ENCODE results near the gene PAK1. TPM values are rescaled to one million over a fixed set of nuclear protein-coding genes. Genes with fewer than 3 reads are reported as not detected.

The PAK1 gene
- total and polyA plus RNA-seq, 2 donors = 26.2 to 46.6 TPM

DNA sequence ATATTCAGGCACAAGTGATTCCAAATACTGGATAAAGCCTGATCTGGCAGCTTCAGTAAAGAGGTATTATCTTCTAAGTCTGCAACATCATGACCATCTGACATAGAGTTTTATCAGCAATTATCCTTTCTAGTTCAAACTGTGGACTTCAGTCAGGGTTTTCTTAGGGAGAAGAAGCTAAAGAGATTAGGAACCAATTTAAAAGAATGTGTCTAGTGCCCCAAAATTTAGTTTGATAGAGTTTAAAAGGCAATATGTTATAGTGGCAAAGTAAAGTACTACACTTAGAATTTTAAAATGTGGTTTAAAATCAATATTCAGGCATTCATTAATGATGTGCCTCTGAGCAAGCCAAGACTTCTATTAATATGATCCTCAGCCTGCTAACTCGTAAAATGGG lies 5.4 kb downstream of the PAK1 start:
- Histone ChIP-seq H3K4me3 (ENCODE audit: low read depth, low read length) (no peak overlapping the region), H3K4me1 (ENCODE audit: insufficient read depth) (no peaks in the 10 kb centered on the region), H3K27ac (ENCODE audit: low read depth) (no peak overlapping the region), H3K36me3 (ENCODE audit: insufficient read depth) (no peaks in the 10 kb centered on the region)
- DNase-seq (ENCODE audit: extremely low spot score) = no peak
- 68% methylated on average over 1 of the region's 1 CpG for WGBS

DNA sequence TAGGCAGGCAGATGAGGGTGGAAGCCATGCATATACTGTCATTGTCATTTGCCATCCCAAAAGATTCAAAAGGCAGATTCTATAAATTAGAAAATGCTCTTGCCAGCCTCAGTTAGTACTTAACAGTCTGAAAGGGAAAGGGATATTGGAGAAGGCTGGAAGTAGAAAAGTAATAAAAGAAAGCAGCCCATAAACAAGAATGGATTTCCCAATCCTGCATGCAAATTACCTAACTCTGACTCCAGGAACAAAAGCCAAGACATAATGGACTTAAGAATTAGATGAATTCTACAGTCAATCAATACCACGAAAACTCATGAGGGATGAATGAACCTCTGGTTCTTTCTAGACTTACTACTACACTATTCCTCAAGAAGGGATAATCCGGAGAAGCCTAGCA lies 5.9 kb downstream of the PAK1 start:
- no peaks in the 10 kb centered on the region for H3K4me1 ChIP-seq (ENCODE audit: insufficient read depth)
- H3K36me3 ChIP-seq (ENCODE audit: insufficient read depth) = no peaks in the 10 kb centered on the region
- no peak overlapping the region for H3K27ac ChIP-seq (ENCODE audit: low read depth)
- WGBS = 89% methylated on average over 2 of the region's 2 CpGs
- H3K4me3 ChIP-seq (ENCODE audit: low read depth, low read length) = no peak overlapping the region
- no peak for DNase-seq (ENCODE audit: extremely low spot score)

DNA sequence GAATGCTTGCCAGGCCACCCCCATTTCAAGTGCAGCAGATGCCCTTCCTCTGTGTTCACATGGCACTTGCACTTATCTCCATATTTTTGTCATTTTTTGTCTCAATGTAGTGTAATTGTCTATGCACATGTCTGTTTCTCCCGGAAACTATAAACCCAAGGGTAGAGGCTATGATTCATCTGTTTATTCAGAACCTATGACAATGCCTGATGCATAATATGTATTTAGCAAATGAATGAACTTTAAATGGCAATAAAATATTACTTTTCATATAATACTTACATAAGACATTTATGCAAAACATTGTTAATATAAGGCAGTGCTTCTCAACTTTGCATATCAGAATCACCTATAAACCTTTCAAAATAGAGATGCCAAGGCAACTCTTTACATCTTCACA lies 6.7 kb downstream of the PAK1 start:
- 41% methylated on average over 1 of the region's 1 CpG for WGBS
- Histone ChIP-seq H3K27ac (ENCODE audit: low read depth) (no peak overlapping the region), H3K36me3 (ENCODE audit: insufficient read depth) (no peaks in the 10 kb centered on the region), H3K4me3 (ENCODE audit: low read depth, low read length) (no peak overlapping the region), H3K4me1 (ENCODE audit: insufficient read depth) (no peaks in the 10 kb centered on the region)
- no peak for DNase-seq (ENCODE audit: extremely low spot score)

DNA sequence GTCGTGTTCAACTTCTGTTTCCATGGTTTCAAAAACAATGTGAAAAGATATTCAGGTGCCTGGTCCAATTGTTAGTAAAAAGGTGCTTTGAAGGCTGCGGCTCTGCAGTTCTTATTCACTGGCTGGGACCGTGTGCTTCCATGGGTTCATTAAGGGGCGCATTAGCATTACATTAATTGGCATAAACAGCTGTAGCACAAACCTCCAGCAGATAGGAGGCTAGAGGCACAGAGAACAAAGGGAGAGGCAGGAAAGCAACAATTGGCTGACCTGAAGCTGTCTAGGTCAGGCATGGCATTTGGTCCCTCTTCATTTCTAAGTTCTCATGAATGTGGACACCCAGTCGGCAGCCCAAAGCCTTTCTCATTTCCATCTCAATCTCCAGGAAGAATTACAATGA lies 16.6 kb downstream of the PAK1 start:
- DNase-seq (ENCODE audit: extremely low spot score) = no peak
- no peaks in the 10 kb centered on the region for H3K4me1 ChIP-seq (ENCODE audit: insufficient read depth)
- WGBS = 78% methylated on average over 5 of the region's 5 CpGs
- no peak overlapping the region for H3K27ac ChIP-seq (ENCODE audit: low read depth)
- H3K36me3 ChIP-seq (ENCODE audit: insufficient read depth) = peaks cover 1% of the 10 kb centered on the region
- no peak overlapping the region for H3K4me3 ChIP-seq (ENCODE audit: low read depth, low read length)

DNA sequence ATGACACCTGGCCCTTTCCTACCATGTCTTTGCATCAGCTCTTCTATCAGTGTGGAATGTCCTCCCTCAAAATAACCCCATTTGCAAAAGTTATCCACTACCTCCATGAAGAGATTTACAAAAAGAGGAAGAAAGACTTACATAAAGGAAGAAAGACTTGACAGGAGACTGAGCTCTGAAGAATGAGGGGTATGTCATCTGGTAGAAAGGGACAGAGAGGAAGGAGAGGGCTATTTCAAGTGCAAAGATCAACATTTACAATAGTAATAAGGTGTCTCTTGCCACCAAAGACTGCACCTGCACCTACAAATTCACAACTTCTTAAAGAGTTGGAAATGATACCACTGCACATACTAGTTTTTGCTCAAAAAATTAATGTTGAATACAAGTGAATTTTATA lies 18.2 kb downstream of the PAK1 start:
- H3K4me3 ChIP-seq (ENCODE audit: low read depth, low read length) = no peak overlapping the region
- H3K27ac ChIP-seq (ENCODE audit: low read depth) = no peak overlapping the region
- H3K36me3 ChIP-seq (ENCODE audit: insufficient read depth) = peaks cover 1% of the 10 kb centered on the region
- H3K4me1 ChIP-seq (ENCODE audit: insufficient read depth) = no peaks in the 10 kb centered on the region
- no peak for DNase-seq (ENCODE audit: extremely low spot score)

DNA sequence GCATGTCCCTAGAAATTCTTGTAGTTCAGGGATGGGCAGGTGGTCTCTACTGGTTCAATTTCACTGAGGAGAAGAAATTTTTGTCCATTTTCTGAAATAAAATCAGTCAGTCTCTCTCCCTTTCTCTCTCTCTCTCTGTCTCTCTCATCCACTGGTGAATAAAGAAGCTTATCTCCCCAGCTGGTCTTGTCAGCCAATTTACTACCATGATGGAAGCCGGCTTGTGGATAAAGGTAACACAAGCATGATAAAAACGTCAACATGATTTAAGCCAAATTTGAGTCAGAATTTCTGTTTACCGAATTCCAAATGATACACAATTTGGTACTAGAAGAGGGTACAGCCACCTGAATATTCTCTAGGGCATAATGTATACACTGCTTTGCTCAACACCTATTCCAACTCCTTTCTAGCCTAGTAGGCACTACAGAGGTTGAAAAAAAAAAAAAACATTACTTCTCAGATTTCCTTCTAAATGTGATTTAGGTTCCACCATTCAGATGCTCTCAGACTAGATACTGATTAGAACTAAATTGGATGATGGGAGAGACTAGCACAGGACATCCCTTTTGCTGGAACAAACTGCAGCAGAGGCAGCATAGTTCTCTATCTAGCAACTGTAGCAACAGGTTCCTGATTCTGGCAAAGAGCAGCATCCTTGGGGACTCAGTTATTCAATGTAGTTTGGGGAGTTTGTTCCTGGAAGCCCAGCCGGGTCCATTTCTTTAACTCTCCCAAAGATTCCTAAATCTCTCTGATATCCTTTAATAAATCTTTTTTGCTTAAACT lies 18.8 kb downstream of the PAK1 start:
- H3K4me1 ChIP-seq (ENCODE audit: insufficient read depth) = no peaks in the 10 kb centered on the region
- no peak overlapping the region for H3K27ac ChIP-seq (ENCODE audit: low read depth)
- 16% methylated on average over 4 of the region's 4 CpGs for WGBS
- H3K36me3 ChIP-seq (ENCODE audit: insufficient read depth) = peaks cover 1% of the 10 kb centered on the region
- H3K4me3 ChIP-seq (ENCODE audit: low read depth, low read length) = no peak overlapping the region
- no peak for DNase-seq (ENCODE audit: extremely low spot score)

DNA sequence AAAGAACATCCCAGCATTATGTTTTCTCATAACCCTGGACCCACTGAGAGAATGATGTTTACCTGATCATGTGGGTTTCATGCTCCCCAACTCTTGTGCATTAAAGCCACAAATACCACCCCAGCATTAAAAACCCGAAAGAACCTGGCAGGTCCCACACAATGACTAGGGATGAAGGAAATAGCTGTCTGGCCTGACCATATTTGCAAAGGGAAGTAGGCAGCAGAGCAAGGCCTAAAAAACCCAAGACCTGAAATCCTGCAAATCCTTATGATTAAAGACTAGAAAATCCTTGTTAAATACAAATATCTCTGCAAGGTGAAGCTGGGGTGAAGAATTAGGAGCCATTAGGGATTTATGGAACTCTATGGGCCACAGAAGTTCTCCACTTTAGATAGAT lies 23.7 kb downstream of the PAK1 start:
- H3K27ac ChIP-seq (ENCODE audit: low read depth) = no peak overlapping the region
- H3K4me1 ChIP-seq (ENCODE audit: insufficient read depth) = no peaks in the 10 kb centered on the region
- H3K4me3 ChIP-seq (ENCODE audit: low read depth, low read length) = no peak overlapping the region
- DNase-seq (ENCODE audit: extremely low spot score) = no peak
- peaks cover 1% of the 10 kb centered on the region for H3K36me3 ChIP-seq (ENCODE audit: insufficient read depth)
- 94% methylated on average over 1 of the region's 1 CpG for whole genome bisulfite sequencing

DNA sequence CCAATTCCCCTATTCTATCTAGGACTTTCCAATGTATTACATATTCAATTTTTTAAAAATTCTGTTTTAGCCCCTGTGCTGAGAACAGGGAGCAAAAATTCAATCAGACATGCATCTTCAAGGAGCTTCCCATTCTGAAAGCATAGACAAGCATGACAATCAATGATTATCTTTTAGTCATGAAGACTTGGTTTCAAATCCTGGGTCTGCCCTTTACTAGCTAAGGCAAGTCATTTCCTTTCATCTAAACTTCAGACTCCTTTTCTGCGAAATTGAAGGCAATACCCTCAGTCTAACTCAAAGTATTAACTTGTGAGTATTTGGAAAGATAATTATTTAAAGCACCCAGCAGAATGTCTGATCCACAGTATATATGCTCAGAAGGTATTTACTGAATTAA lies 24.1 kb downstream of the PAK1 start:
- Histone ChIP-seq H3K4me1 (ENCODE audit: insufficient read depth) (no peaks in the 10 kb centered on the region), H3K27ac (ENCODE audit: low read depth) (no peak overlapping the region), H3K36me3 (ENCODE audit: insufficient read depth) (peaks cover 1% of the 10 kb centered on the region), H3K4me3 (ENCODE audit: low read depth, low read length) (no peak overlapping the region)
- no peak for DNase-seq (ENCODE audit: extremely low spot score)
- WGBS = 99% methylated on average over 1 of the region's 1 CpG

DNA sequence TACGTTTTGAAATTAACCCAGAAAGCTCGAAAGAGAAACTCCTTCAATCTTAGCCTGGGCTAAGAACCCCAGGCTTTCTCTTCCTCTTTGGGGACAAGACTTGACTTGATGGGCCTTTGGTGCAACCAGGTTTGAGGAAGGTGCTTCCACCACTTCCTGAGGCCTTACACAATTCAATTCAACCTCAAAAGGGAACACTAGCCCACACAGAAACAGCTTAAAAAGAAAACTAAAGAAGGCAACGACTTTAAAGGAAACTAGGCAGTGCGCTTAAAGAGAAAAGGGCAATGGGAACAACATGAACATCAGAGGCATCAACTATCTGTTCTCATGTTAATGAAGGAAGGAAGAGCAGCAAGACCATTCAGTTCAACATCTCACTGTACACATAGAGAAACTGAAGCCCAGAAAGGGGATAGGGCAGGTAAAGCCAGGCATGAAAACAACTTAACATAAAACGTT lies 24.8 kb downstream of the PAK1 start:
- no peak for DNase-seq (ENCODE audit: extremely low spot score)
- Histone ChIP-seq H3K4me3 (ENCODE audit: low read depth, low read length) (no peak overlapping the region), H3K27ac (ENCODE audit: low read depth) (no peak overlapping the region), H3K36me3 (ENCODE audit: insufficient read depth) (peaks cover 1% of the 10 kb centered on the region), H3K4me1 (ENCODE audit: insufficient read depth) (no peaks in the 10 kb centered on the region)
- WGBS = 69% methylated on average over 5 of the region's 5 CpGs

DNA sequence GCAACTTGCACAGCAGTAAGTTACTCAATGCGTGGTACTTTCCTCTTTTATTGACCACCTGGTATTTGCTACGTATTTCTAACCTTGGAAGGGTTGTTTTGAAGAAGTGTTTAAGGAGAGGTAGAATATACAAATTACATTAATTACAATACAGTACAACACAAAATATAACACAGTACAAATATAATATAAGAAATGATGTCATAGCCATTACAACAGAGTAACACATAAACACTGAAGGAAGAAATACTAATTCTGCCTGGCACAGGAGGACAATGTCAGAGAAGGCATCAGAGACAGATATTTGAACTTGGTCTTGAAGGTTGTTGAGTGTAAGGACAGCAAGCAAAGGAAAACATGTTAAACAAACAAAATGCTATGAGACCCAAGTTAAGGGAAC lies 25.6 kb downstream of the PAK1 start:
- Histone ChIP-seq H3K36me3 (ENCODE audit: insufficient read depth) (peaks cover 1% of the 10 kb centered on the region), H3K4me1 (ENCODE audit: insufficient read depth) (no peaks in the 10 kb centered on the region), H3K4me3 (ENCODE audit: low read depth, low read length) (no peak overlapping the region), H3K27ac (ENCODE audit: low read depth) (no peak overlapping the region)
- no peak for DNase-seq (ENCODE audit: extremely low spot score)
- 91% methylated on average over 2 of the region's 2 CpGs for WGBS

DNA sequence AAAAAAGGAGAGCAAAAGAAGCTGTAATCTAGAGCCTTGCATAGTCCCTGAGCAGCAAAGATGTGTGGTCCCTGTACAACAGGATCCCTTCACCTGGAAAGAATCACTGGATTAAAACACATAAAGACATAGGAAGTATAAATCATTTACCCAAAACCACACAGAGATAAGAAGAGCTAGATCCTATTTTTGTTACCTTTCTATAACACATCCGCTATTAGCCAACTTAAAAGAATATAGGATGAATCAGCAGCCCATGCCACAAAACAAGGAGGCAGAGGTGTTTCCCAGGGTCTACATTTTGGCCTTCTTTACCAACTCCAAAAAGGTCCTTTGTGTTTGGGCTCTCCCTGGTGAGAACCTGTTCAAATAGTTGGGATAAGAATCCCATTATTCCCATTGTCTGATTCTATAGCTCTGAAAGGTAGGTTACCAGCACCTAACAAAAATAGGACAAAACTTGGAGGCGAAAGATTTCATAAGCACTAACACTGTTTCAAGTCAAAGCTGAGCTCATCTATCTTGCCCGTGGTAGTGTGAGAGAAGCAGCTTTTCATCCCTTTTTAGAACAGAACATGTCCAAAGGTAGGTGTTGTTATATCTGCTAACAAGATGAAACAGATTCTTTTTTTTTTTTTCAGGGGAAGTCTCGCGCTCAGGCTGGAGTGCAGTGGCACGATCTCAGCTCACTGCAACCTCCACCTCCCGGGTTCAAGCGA lies 26.8 kb downstream of the PAK1 start:
- 92% methylated on average over 8 of the region's 8 CpGs for WGBS
- no peaks in the 10 kb centered on the region for H3K4me1 ChIP-seq (ENCODE audit: insufficient read depth)
- DNase-seq (ENCODE audit: extremely low spot score) = no peak
- H3K27ac ChIP-seq (ENCODE audit: low read depth) = no peak overlapping the region
- no peaks in the 10 kb centered on the region for H3K36me3 ChIP-seq (ENCODE audit: insufficient read depth)
- H3K4me3 ChIP-seq (ENCODE audit: low read depth, low read length) = no peak overlapping the region

DNA sequence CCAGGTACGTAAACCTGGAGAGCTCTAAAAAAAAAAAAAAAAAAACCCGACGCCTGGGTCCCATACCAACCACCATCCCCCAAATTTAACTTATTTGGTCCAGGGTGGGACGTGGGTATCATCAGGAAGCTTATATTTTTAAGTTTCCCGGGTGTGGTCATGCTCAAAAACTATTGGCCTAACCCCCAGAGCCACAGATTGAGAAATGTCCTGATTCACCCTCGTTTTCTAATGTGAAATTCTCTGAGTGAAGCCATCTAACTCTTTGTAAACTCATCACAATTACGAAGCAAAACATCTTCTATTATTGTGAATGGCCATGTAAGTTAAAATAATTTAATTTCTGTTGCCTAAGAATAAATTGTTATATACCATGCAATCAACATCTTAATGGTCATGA lies 29.6 kb downstream of the PAK1 start:
- Histone ChIP-seq H3K27ac (ENCODE audit: low read depth) (no peak overlapping the region), H3K4me3 (ENCODE audit: low read depth, low read length) (no peak overlapping the region), H3K36me3 (ENCODE audit: insufficient read depth) (no peaks in the 10 kb centered on the region), H3K4me1 (ENCODE audit: insufficient read depth) (no peaks in the 10 kb centered on the region)
- WGBS = 90% methylated on average over 7 of the region's 7 CpGs
- no peak for DNase-seq (ENCODE audit: extremely low spot score)

DNA sequence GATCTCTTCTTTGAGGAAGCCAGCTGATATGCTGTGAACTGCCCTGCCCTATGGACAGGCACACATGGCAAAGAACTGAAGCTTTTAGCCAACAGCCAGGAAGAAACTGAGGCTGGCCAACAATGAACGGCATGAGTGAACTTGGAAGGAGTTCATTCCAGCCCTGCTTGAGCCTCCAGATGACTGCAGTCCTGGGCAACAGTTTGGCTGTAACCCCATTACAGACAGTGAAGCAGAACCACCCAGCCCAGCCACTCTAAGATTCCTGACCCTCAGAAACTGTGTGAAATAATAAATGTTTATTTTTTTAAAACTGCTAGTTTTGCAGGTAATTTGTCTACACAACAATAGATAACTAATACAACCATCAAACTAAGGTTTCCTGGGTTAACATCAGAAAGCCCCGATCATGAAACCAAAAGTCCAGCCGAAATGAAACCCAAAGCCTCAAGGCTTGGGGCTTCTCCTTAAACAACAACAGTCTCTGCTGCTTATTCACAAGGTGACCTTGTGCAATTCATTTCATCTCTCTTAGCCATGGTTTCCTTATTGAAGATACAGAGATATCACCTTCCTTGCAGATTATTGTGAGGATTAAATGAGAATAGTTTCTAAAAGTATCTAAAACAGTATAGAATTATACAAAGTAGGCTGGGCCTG lies 31.4 kb downstream of the PAK1 start:
- WGBS = 79% methylated on average over 3 of the region's 3 CpGs
- H3K36me3 ChIP-seq (ENCODE audit: insufficient read depth) = no peaks in the 10 kb centered on the region
- no peak overlapping the region for H3K4me3 ChIP-seq (ENCODE audit: low read depth, low read length)
- no peak for DNase-seq (ENCODE audit: extremely low spot score)
- peaks cover 1% of the 10 kb centered on the region for H3K4me1 ChIP-seq (ENCODE audit: insufficient read depth)
- H3K27ac ChIP-seq (ENCODE audit: low read depth) = no peak overlapping the region

DNA sequence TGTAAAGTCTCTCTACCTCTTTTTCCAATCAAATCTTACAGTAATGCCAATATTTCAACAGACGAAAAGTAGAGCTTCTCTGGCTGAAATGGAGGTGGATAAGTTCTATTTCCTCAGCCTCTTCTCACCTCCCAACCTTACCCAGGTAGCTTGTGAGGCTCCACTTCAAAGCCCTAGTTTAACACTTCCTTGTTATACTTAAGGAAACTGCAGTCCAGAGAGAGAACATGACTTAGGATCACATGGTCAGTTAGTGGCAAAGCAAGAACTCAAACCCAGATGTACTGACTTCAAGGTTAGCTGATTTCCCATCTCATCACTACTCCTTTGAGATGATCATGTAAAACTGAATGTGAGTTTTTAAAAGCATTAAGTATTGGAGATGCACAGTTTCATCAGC lies 32.5 kb downstream of the PAK1 start:
- WGBS = 88% methylated on average over 1 of the region's 1 CpG

More for the DNA sequence above, 32.5 kb downstream of the PAK1 start:
- Histone ChIP-seq H3K27ac (ENCODE audit: low read depth) (no peak overlapping the region), H3K4me1 (ENCODE audit: insufficient read depth) (peaks cover 1% of the 10 kb centered on the region), H3K4me3 (ENCODE audit: low read depth, low read length) (no peak overlapping the region), H3K36me3 (ENCODE audit: insufficient read depth) (no peaks in the 10 kb centered on the region)
- no peak for DNase-seq (ENCODE audit: extremely low spot score)

Data from urinary bladder (tissue), 4 donors.